Spinal cord (tissue), 10 donors: ENCODE results near the gene ADAMTS12. TPM values are rescaled to one million over a fixed set of nuclear protein-coding genes. Genes with fewer than 3 reads are reported as not detected.

Experiments used
- DNase-seq, 6 donors: peaks; one replicate each; pipeline versions ENCODE4 v3.0.0 to v3.0.0-alpha.2; 2013 to 2015; ENCODE audit warnings: low spot score in 6 of 6, low read depth in 4 of 6
- H3K27ac ChIP-seq: one replicate; pipeline ENCODE4 v1.5.1; 2013; ENCODE audit warnings: low read depth, low read length, control low read depth
- H3K27me3 ChIP-seq: one replicate; pipeline ENCODE4 v1.6.1; 2013; ENCODE audit warnings: low read length; ENCODE audit not compliant: control insufficient read depth, insufficient read depth
- H3K36me3 ChIP-seq: one replicate; pipeline ENCODE4 v1.6.1; 2013; ENCODE audit warnings: low read length; ENCODE audit not compliant: control insufficient read depth, insufficient read depth
- H3K4me1 ChIP-seq: one replicate; pipeline ENCODE4 v1.6.1; 2013; ENCODE audit warnings: low read length; ENCODE audit not compliant: control insufficient read depth, insufficient read depth
- H3K4me3 ChIP-seq: one replicate; pipeline ENCODE4 v1.5.1; 2013; ENCODE audit warnings: low read depth, low read length, control low read depth
- H3K9me3 ChIP-seq: one replicate; pipeline ENCODE4 v1.6.1; 2013; ENCODE audit warnings: low read length; ENCODE audit not compliant: control insufficient read depth, insufficient read depth
- WGBS: methylation state at CpG from one replicate; pipeline ENCODE4 v1.1.5; 2013; ENCODE audit warnings: missing lambda C conversion rate; ENCODE audit not compliant: insufficient coverage; 5-methylcytosine and 5-hydroxymethylcytosine counted together
- polyA plus RNA-seq, 2 donors: library from polyadenylated mRNA; unstranded; fragments of 120-200 nt; gene quantifications; one replicate each; pipeline ENCODE4 v1.2.1, GENCODE V29; 2013; ENCODE audit not compliant: insufficient read length in 2 of 2
- total RNA-seq, 2 donors: library from RNA; depleted of rRNA in 1 of 2; stranded (reverse); fragments of 120-200 nt in 1 of 2; fragments of >200 nt in 1 of 2; gene quantifications; one replicate each; pipeline versions ENCODE4 v1.2.3 to v1.2.4, GENCODE V29; 2013 to 2014
- donor health status: healthy.

ADAMTS12 gene
- total and polyA plus RNA-seq, 4 donors: 8.1 to 44.5 (median 13.5) TPM

DNA sequence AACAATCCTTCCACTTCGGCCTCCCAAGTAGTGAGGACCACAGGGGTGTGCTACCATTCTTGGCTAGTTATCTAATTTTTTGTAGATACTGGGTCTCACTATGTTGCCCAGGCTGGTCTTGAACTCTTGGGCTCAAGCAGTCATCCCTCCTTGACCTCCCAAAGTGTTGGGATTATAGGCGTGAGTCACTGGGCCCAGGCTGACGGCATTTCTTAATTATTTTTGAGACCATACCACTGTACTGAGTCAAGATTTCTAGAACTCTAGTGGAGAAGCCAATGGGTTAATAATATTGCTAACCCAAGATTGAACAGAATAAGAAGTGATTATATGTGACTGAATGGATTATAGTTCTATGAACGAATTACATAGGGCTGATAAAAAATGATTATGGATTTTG, 384.4 kb downstream of the ADAMTS12 start:
- no peak for DNase-seq
- Histone ChIP-seq H3K4me3 (no peak overlapping the region), H3K9me3 (no peaks in the 10 kb centered on the region), H3K27ac (no peak overlapping the region), H3K36me3 (no peaks in the 10 kb centered on the region), H3K27me3 (no peaks in the 10 kb centered on the region), H3K4me1 (no peaks in the 10 kb centered on the region)
- WGBS: no CpG with 5 or more reads among the region's 4 CpGs

DNA sequence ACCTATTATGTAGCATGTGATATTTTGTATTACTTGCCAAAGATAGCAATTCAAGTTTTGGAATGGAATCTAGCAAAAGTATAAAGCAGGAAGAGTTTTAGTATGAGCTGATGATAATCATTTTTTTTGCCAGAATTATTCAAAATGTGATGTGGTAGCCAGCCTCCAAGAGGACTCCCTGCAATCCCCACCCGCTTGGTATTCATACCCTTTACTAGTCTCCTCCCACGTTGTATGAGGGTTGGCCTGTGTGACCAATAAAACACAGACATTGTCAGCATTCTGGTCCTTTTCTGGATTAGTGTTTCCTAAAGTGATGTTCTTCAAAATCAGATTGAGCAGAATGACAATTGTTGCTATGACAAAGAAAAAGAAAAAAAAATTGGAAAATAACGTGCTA, 387.2 kb downstream of the ADAMTS12 start:
- WGBS: 100% methylated on average over 1 of the region's 3 CpGs
- H3K9me3 ChIP-seq: no peaks in the 10 kb centered on the region
- no peak overlapping the region for H3K4me3 ChIP-seq
- DNase-seq: no peak
- H3K27ac ChIP-seq: no peak overlapping the region
- H3K36me3 ChIP-seq: no peaks in the 10 kb centered on the region
- no peaks in the 10 kb centered on the region for H3K4me1 ChIP-seq
- H3K27me3 ChIP-seq: no peaks in the 10 kb centered on the region

DNA sequence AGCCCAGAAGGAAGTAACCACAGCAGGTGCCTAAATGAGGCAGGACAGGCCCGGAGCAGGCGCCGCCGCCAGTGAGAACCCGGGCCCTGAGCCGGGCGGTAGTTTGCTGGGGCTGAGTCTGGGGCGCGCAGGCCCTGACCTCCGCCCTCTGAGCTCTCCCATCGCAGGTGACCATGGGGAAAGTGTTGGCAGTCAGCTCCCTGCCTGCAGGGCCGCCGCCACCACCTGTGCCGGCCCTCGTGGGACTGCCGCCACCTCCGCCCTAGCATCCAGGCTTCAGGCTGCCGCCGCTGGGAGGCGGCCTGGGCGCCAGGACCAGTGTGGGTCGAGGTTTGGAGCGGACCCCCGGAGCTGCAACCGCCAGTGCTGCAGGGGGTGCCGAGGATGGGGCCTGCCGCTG, 389.9 kb downstream of the ADAMTS12 start:
- Histone ChIP-seq H3K27ac (no peak overlapping the region), H3K4me1 (no peaks in the 10 kb centered on the region), H3K9me3 (no peaks in the 10 kb centered on the region), H3K27me3 (no peaks in the 10 kb centered on the region), H3K36me3 (no peaks in the 10 kb centered on the region), H3K4me3 (no peak overlapping the region)
- no peak for DNase-seq
- 92% methylated on average over 27 of the region's 27 CpGs for WGBS

DNA sequence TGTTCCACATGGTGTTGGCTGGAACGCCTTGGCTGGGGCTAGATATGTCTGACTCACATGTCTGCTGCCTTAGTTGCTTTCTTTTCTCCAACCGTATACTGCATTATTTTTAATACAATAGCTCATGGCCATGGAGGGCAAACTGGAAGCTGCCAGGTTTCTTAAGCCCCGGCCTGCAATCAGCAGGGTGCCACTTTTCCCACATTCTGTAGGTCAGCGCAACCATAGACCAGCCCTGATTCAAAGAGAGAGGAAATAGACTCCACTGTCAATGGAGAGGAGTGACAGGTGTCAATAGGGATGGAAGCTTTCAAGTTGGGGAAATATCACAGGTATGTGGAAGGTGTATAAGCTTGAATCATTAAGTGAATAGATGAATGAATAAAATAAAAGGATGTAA, 390.5 kb downstream of the ADAMTS12 start:
- H3K4me1 ChIP-seq: no peaks in the 10 kb centered on the region
- WGBS: no CpG with 5 or more reads among the region's 4 CpGs
- no peak overlapping the region for H3K4me3 ChIP-seq
- H3K27me3 ChIP-seq: no peaks in the 10 kb centered on the region
- H3K36me3 ChIP-seq: no peaks in the 10 kb centered on the region
- DNase-seq: no peak
- no peaks in the 10 kb centered on the region for H3K9me3 ChIP-seq
- no peak overlapping the region for H3K27ac ChIP-seq

DNA sequence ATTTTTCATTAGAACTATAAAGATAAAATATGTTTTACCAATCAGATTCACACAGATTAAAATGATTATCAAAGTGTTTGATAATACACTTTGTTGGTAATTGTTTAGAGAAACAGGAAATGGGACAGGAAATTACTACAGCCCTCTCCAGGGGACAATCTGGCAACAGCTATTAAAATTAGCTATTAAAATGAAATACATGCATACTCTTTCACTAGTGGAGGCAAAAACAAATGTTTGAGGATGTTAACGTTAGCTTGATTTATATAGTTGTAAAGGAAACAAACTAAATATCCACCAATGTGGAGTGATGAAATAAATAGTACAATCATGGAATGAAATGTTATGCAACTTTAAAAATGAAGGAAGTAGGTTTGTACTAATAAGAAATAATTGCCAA, 397.3 kb downstream of the ADAMTS12 start:
- Histone ChIP-seq H3K27ac (no peak overlapping the region), H3K27me3 (no peaks in the 10 kb centered on the region), H3K36me3 (no peaks in the 10 kb centered on the region), H3K9me3 (no peaks in the 10 kb centered on the region), H3K4me1 (no peaks in the 10 kb centered on the region), H3K4me3 (no peak overlapping the region)
- no CpG with 5 or more reads among the region's 1 CpG for WGBS
- DNase-seq: peak in 1 of 6 donors; percentile 61

DNA sequence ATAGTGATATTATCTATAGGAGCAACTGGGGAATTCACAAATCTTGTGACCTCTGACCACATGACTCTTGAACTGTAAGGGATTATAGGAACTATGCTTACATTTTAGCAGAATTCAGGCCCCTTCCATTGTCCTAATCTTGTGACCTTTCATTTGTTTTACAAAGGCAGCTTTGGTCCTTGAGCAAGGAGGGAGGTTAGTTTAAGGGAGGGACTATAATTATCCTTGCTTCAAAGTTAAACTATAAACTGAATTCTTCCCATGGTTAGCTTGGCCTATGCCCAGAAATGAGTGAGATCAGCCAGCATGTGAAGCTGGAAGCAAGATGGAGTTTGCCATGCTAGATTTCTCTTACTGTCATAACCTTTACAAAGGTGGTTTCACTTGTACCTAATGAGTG, 399.8 kb downstream of the ADAMTS12 start:
- no peak for DNase-seq
- Histone ChIP-seq H3K27ac (no peak overlapping the region), H3K4me3 (no peak overlapping the region), H3K27me3 (no peaks in the 10 kb centered on the region), H3K36me3 (no peaks in the 10 kb centered on the region), H3K4me1 (no peaks in the 10 kb centered on the region), H3K9me3 (no peaks in the 10 kb centered on the region)

- no peaks in the 10 kb centered on the region for H3K27me3 ChIP-seq
- H3K4me1 ChIP-seq: no peaks in the 10 kb centered on the region
- DNase-seq: peak in 1 of 6 donors; percentile 4
- H3K27ac ChIP-seq: no peak overlapping the region
- no peak overlapping the region for H3K4me3 ChIP-seq
- H3K9me3 ChIP-seq: no peaks in the 10 kb centered on the region
- H3K36me3 ChIP-seq: no peaks in the 10 kb centered on the region
- WGBS: no CpG with 5 or more reads among the region's 1 CpG
These were observed 401.6 kb downstream of the ADAMTS12 start for GRCh38 chr5:33490071-33490665.

DNA sequence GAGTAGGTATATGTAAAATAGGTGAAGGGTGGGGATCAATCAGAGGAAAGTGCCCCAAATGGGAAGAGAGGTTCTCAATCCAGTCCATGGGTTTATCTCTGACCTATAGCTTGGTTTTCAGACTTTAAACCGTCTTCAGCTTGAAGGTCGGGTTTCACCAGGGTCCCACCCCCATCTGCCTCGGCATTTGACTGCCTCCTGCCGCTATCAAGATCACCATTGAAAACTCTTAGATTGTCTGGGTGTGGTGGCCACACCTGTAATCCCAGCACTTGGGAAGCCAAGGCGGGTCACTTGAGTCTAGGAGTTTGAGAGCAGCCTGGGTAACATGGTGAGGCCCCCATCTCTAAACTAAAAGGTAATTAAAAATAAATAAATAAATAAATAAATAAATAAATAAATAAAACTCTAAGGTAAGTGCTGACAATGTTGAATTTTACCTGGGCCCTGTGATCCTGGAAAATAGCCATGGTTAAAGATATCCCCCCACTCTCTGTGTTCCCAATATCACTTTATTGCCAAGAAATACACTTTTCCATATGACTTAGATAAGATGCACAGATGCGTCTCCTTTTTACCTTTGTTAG, 402.2 kb downstream of the ADAMTS12 start:
- WGBS: 89% methylated on average over 3 of the region's 6 CpGs
- Histone ChIP-seq H3K4me3 (no peak overlapping the region), H3K36me3 (no peaks in the 10 kb centered on the region), H3K27me3 (no peaks in the 10 kb centered on the region), H3K4me1 (no peaks in the 10 kb centered on the region), H3K27ac (no peak overlapping the region), H3K9me3 (no peaks in the 10 kb centered on the region)
- DNase-seq: no peak

GRCh38 chr5:33488558-33489355, 403.0 kb downstream of the ADAMTS12 start:
- Histone ChIP-seq H3K27ac (no peak overlapping the region), H3K9me3 (no peaks in the 10 kb centered on the region)
- 89% methylated on average over 19 of the region's 19 CpGs for WGBS

GRCh38 chr5:33487236-33487635, 404.6 kb downstream of the ADAMTS12 start:
- no peaks in the 10 kb centered on the region for H3K4me1 ChIP-seq
- H3K9me3 ChIP-seq: no peaks in the 10 kb centered on the region
- WGBS: no CpG with 5 or more reads among the region's 3 CpGs
- no peak for DNase-seq
- no peaks in the 10 kb centered on the region for H3K36me3 ChIP-seq
- no peak overlapping the region for H3K4me3 ChIP-seq
- H3K27ac ChIP-seq: no peak overlapping the region
- no peaks in the 10 kb centered on the region for H3K27me3 ChIP-seq

More at GRCh38 chr5:33488558-33489355, 403.0 kb downstream of the ADAMTS12 start:
- Histone ChIP-seq H3K27me3 (no peaks in the 10 kb centered on the region), H3K4me3 (no peak overlapping the region), H3K4me1 (no peaks in the 10 kb centered on the region), H3K36me3 (no peaks in the 10 kb centered on the region)
- no peak for DNase-seq
